ENCODE measurements around the gene RAD17. TPM values are rescaled to one million over a fixed set of nuclear protein-coding genes. Genes with fewer than 3 reads are reported as not detected.
"Not testable (repeated sequence)": the region's sequence is repeated elsewhere in the genome, so short reads cannot be mapped to it uniquely, and the experiment has no call there.

The RAD17 gene
- total RNA-seq, 2 donors from 2014 or later: 17.2 to 17.8 TPM

GRCh38 chr5:69370335-69370734, 717 bp downstream of the RAD17 start:
- peak in 1 of 2 donors; percentile 28 for DNase-seq
- intact Hi-C loops (cut with DNase I, micrococcal nuclease); ATAC-seq: not testable (repeated sequence)

GRCh38 chr5:69372394-69372793, 2.8 kb downstream of the RAD17 start:
- no peak for ATAC-seq

DNA sequence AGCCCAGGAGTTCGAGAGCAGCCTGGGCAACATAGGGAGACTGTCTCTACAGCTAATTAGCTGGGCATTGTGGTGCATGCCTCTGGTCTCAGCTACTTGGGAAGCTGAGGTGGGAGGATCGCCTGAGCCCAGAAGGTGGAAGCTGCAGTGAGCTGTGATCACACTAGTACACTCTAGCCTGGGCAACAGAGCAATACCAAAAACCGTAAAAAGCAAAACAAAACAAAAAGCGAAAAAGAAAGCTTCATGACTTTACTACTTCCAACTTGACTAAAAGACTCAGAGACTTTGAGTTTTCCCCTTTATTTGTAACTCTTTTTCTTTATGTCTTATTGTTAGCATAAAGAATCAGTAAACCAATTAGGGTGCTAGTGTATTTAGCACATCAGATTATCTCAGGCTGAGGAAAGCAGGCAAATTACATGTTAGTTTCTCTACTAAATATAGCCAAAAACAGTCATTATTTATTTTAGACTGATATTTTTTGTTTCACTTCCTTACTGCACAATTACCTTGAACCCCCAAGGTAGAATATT, 5.4 kb downstream of the RAD17 start:
- no peak for ATAC-seq
- intact Hi-C loops (cut with DNase I, micrococcal nuclease): no loop called here
- no peak for DNase-seq

More at GRCh38 chr5:69372394-69372793, 2.8 kb downstream of the RAD17 start:
- no peak for DNase-seq
- intact Hi-C loops (cut with DNase I, micrococcal nuclease): no loop called here

DNA sequence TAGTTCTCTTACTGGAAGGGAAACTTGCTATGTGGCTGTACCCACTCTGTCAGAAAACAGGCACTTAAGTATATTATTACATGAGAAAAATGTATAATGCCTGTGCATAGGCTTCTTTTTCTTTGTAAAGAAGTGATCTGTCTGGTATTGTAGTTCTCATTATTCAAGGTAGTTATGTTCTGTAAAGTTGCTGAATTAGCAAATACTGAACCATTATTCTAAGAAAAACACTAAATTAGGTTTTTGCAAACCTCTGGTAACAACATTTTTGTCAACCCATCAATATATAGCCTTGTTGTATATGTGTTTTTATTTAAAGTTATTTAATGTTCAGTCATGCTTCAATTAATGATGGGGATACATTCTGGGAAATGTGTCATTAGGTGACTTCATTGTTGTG, 8.8 kb downstream of the RAD17 start:
- DNase-seq: no peak
- intact Hi-C loops (cut with DNase I, micrococcal nuclease): no loop called here
- ATAC-seq: no peak

GRCh38 chr5:69404659-69405330, 35.2 kb downstream of the RAD17 start:
- ATAC-seq: no peak
- intact Hi-C loops (cut with DNase I, micrococcal nuclease): no loop called here
- DNase-seq: no peak

DNA sequence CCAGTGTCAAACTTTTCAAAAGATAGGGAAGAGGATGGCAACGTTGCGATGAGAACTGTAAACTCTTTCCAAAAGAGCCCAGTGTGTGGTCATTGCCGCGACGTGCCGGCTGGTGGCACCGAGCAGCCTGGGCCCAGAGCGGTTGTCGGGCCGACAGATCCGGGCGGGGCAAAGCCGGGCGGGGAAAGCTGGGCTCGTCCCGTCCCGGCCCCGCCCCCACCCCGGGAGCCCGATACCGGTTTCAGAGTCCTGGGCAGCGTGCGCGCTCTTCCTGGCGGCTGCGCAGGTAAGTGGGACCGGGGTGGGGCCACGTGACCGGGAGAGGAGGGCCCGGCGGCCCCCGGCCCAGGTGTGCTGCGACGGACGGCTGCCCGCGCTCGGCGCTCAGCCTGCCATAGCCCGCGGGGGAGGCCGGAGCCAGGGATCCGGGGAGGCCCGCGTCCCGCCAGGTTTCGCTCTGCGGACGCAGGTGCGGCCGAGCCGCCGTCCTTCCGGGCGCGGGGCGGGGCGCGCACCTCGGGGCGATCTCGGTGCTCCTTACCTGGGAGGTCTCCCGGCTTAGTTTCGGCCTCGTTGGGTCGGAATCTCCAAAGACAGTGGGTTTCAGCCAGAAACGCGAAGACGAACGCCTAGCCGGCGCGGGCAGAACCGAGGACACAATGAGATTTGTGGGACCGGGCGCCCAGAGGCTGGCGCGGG, 45.4 kb downstream of the RAD17 start, which contains the start of gene MARVELD2:
Gene MARVELD2, plus strand, starts transcription at position 232 of the 699 bp plus-strand sequence. CDS start 4,270 bp downstream, outside the sequence.
- intact Hi-C loops (cut with DNase I, micrococcal nuclease): no loop called here
- DNase-seq: peak; percentile 93 to 96
- peak; percentile 95 for ATAC-seq

DNA sequence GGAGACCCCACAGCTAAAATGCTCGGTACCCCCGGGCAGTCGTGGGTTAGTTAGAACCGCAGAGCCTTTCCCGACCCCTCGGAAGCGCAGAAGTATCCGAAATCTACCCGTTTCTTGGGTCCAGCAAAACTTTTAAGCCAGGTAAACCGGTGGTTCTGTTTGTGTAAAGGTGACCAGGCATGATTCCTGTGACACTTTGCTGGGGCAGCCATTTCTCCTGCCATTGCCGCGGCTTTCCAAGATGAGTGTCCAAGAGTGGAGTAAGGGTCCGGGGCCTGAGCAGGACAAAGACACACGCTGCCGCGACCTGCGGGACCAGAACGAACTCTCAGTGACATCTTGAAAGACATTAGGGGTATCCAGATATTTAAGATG, 46.0 kb downstream of the RAD17 start:
- ATAC-seq (peak; percentile 57), DNase-seq (peak; percentile 29 to 51)
- intact Hi-C loops (cut with DNase I, micrococcal nuclease): no loop called here

- DNase-seq (no peak), ATAC-seq (peak; percentile 6)
- intact Hi-C loops (cut with DNase I, micrococcal nuclease): no loop called here
Observed at GRCh38 chr5:69416180-69416579, 46.6 kb downstream of the RAD17 start.

DNA sequence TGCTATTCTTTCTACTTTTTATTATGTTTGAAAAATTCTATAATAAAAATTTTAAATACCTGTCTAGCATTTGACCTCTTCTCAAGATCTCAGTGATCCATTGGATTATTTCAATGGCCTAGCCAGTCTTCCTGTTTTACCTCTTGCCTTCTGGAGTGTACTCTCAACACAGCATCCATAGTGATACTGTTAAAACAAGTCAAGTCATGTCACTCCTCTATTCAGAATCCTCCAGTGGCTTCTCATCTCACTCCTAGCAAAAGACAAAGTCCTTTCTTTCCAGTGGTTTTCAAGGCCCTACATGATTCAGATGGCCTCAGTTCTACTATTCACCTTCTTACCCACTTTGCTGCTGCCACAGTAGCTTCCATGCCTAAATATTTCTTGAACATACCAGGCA, 47.1 kb downstream of the RAD17 start:
- intact Hi-C loops (cut with DNase I, micrococcal nuclease): no loop called here
- ATAC-seq (no peak), DNase-seq (no peak)

DNA sequence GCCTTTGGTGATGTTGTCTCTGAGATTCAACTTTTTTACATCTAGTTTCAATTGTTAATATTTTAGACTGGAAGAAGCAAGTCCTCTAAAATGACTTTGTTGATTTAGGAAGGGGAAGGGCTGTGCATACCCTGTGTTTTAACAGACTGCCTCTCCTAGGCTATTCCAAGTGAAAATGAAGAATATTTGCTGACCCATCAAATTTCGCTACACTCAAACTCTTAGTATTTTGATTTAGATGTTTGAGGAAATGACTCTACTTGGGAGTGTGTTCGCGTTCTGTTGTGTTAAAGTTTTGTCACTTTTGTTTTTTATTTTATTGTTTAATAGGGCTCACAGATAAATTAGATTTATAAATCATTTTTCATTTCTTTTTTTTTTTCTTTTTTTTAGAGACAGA, 48.9 kb downstream of the RAD17 start:
- DNase-seq (no peak), ATAC-seq (no peak)
- intact Hi-C loops (cut with DNase I, micrococcal nuclease): no loop called here

DNA sequence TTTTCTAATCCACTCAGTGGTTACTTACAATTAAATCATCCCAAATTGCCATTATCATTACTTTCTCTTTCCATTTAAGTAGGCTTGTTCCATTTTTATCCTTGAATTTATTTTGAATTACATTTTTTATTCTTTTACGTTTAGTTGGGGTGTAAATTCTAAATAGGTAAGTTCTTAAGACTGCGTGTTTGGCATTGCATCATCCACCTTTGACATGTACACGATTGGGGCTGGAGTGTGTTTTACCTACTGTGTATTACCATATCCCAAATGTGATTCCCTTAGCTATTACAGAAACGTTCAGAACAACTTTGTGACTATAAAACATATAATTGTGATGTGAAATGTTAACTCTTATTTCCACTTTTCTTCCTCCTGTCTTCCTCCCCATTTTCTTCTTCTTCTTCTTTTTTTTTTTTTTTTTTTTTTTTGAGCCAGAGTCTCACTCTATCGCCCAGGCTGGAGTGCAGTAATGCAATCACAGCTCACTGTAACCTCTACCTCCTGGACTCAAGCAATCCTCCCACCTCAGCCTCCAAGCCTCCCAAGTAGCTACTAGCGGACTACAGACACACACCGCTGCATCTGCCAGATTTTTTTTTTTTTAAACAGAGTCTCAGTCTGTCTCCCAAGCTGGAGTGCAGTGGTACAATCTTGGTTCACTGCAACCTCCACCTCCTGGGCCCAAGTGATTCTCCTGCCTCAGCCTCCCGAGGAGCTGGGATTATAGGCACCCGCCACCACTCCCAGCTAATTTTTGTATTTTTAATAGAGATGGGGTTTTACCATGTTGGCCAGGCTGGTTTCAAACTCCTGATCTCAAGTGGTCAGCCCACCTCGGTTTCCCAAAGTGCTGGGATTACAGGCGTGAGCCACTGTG, 62.0 kb downstream of the RAD17 start:
- intact Hi-C loops (cut with DNase I, micrococcal nuclease): no loop called here
- ATAC-seq: no peak
- DNase-seq: no peak

- intact Hi-C loops (cut with DNase I, micrococcal nuclease): no loop called here
- ATAC-seq (no peak), DNase-seq (no peak)
Observed at GRCh38 chr5:69432412-69433206, 63.0 kb downstream of the RAD17 start.

DNA sequence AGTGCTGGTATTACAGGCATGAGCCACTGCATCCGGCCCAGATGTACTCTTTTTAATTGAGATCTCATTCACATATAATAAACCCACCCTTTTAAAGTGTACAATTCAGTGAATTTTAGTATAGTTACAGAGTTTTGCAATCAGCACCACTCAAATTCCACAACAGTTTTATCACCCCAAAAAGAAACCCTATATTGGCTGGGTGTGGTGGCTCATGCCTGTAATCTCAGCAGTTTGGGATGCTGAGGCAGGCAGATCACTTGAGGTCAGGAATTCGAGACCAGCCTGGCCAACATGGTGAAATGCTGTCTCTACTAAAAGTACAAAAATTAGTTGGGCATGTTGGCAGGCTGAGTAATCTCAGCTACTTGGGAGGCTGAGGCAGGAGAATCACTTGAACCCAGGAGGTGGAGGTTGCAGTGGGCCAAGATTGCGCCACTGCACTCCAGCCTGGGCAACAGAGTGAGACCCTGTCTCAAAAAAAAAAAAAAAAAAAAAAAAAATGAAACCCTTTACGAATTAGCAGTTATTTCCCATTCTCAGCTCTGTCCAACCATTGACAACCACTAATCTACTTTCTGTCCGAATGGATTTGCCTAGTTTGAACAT, 65.8 kb downstream of the RAD17 start:
- intact Hi-C loops (cut with DNase I, micrococcal nuclease); DNase-seq; ATAC-seq: not testable (repeated sequence)

- intact Hi-C loops (cut with DNase I, micrococcal nuclease): no loop called here
- DNase-seq: no peak
- ATAC-seq: peak; percentile 58
Observed at GRCh38 chr5:69444127-69444754, 74.6 kb downstream of the RAD17 start.

GRCh38 chr5:69449511-69449910, 79.9 kb downstream of the RAD17 start:
- DNase-seq: no peak
- intact Hi-C loops (cut with DNase I, micrococcal nuclease): no loop called here
- ATAC-seq: no peak

GRCh38 chr5:69450116-69450515, 80.5 kb downstream of the RAD17 start:
- ATAC-seq (no peak), DNase-seq (no peak)
- intact Hi-C loops (cut with DNase I, micrococcal nuclease): no loop called here

- intact Hi-C loops (cut with DNase I, micrococcal nuclease); DNase-seq; ATAC-seq: not testable (repeated sequence)
Observed at GRCh38 chr5:69450527-69450926, 80.9 kb downstream of the RAD17 start.
